H1 (cell line): ENCODE data around the gene RYR3. TPM values are rescaled to one million over a fixed set of nuclear protein-coding genes. Genes with fewer than 3 reads are reported as not detected.

ENCODE experiments used
- CTCF ChIA-PET: fragments of 300-600 bp; sonication (Branson Sonifier 250); formaldehyde crosslinking; loops from one replicate; lab custom pipeline; 2021; ENCODE audit not compliant: partially characterized antibody; lab: Charles Lee
- POLR2A ChIA-PET: fragments of 300-600 bp; sonication (Branson Sonifier 250); formaldehyde crosslinking; loops from one replicate; lab custom pipeline; 2021; ENCODE audit warnings: inconsistent platforms; ENCODE audit not compliant: partially characterized antibody; lab: Charles Lee
- DNase-seq, 2 experiments: peaks; one replicate each; pipeline versions ENCODE4 v3.0.0 to v3.0.0-alpha.2; 2010 to 2022; ENCODE audit warnings: low spot score in 2 of 2, low read depth in 1 of 2, mixed read lengths in 1 of 2
- FAIRE-seq: peaks from 2 replicates; lab custom pipeline; 2011; peaks lifted over from hg19 to GRCh38; lab: Jason Lieb, UNC
- H2AFZ ChIP-seq: 2 replicates; pipeline ENCODE4 v1.8.1; 2012; ENCODE audit warnings: low read length, inconsistent platforms
- H2AK5ac ChIP-seq: 2 replicates; pipeline ENCODE4 v1.6.1; 2013; ENCODE audit warnings: low read depth, low read length
- H2BK120ac ChIP-seq: replicated peaks from 2 replicates; pipeline ENCODE3; 2013; ENCODE audit warnings: low read depth, low read length, inconsistent platforms
- H2BK12ac ChIP-seq: 2 replicates; pipeline ENCODE4 v1.6.1; 2013; ENCODE audit warnings: low read depth, low read length
- H2BK15ac ChIP-seq: 2 replicates; pipeline ENCODE4 v1.6.1; 2013; ENCODE audit warnings: low read length
- H2BK20ac ChIP-seq: 2 replicates; pipeline ENCODE4 v1.6.1; 2013; ENCODE audit warnings: low read length
- H2BK5ac ChIP-seq: 2 replicates; pipeline ENCODE4 v1.6.1; 2013; ENCODE audit warnings: low read depth, low read length
- H3K14ac ChIP-seq: 2 replicates; pipeline ENCODE4 v1.6.1; 2013; ENCODE audit warnings: inconsistent platforms; ENCODE audit not compliant: insufficient read length
- H3K18ac ChIP-seq: 2 replicates; pipeline ENCODE4 v1.6.1; 2013; ENCODE audit warnings: low read length; ENCODE audit errors: extremely low read depth
- H3K23ac ChIP-seq: 2 replicates; pipeline ENCODE4 v1.6.1; 2013; ENCODE audit warnings: inconsistent platforms; ENCODE audit not compliant: insufficient read length
- H3K23me2 ChIP-seq: 2 replicates; pipeline ENCODE4 v1.6.1; 2013; ENCODE audit warnings: low read depth, low read length
- H3K27ac ChIP-seq: 2 replicates; pipeline ENCODE4 v1.6.1; 2011; ENCODE audit warnings: low read depth, low read length, inconsistent platforms
- H3K27me3 ChIP-seq, 4 experiments: replicated peaks in 1 of 4; 1 replicate in 1 of 4; 2 replicates in 3 of 4; pipeline versions ENCODE4 v1.6.1 to v1.8.1; 2011 to 2013; ENCODE audit warnings: low read length in 3 of 4, mild to moderate bottlenecking in 3 of 4, inconsistent platforms in 2 of 4, mixed read lengths in 2 of 4, moderate library complexity in 1 of 4; ENCODE audit not compliant: control insufficient read depth in 3 of 4, insufficient read depth in 3 of 4; ENCODE audit errors: extremely low read depth in 1 of 4
- H3K36me3 ChIP-seq, 4 experiments: 2 replicates each; pipeline versions ENCODE4 v1.6.1 to v1.8.1; 2011 to 2013; ENCODE audit warnings: mild to moderate bottlenecking in 4 of 4, low read length in 3 of 4, moderate library complexity in 2 of 4, control low read depth in 1 of 4, inconsistent platforms in 1 of 4; ENCODE audit not compliant: insufficient read depth in 4 of 4, control insufficient read depth in 2 of 4
- H3K4ac ChIP-seq: replicated peaks from 2 replicates; pipeline ENCODE3; 2013; ENCODE audit warnings: low read length, low read depth, mixed read lengths, inconsistent platforms; ENCODE audit not compliant: insufficient read length
- H3K4me1 ChIP-seq, 4 experiments: replicated peaks in 1 of 4; 1 replicate in 1 of 4; 2 replicates in 3 of 4; pipeline versions ENCODE4 v1.6.1 to v1.8.1; 2011 to 2013; ENCODE audit warnings: low read length in 3 of 4, inconsistent platforms in 2 of 4, mixed read lengths in 1 of 4; ENCODE audit not compliant: insufficient read depth in 4 of 4, control insufficient read depth in 3 of 4
- H3K4me2 ChIP-seq, 2 experiments: 2 replicates each; pipeline versions ENCODE4 v1.6.1 to v1.8.1; 2011 to 2013; ENCODE audit warnings: low read depth in 2 of 2, low read length in 2 of 2, control low read depth in 1 of 2, inconsistent platforms in 1 of 2, mild to moderate bottlenecking in 1 of 2; ENCODE audit not compliant: insufficient read depth in 1 of 2
- H3K4me3 ChIP-seq, 4 experiments: fragments of 200-600, 300-600 bp in 1 of 4; sonication (generic), shearing (Covaris generic), sonication (Bioruptor Twin) in 1 of 4; 2 replicates each; pipeline versions ENCODE4 v1.5.1 to v1.8.1; 2011 to 2016; ENCODE audit warnings: low read length in 4 of 4, low read depth in 3 of 4, control low read depth in 2 of 4, inconsistent platforms in 2 of 4, mild to moderate bottlenecking in 2 of 4, mixed read lengths in 1 of 4, moderate library complexity in 1 of 4; ENCODE audit not compliant: insufficient read depth in 2 of 4; ENCODE audit errors: extremely low read depth in 1 of 4
- H3K56ac ChIP-seq: replicated peaks from 2 replicates; pipeline ENCODE3; 2013; ENCODE audit warnings: low read depth, mild to moderate bottlenecking, mixed read lengths, low read length, inconsistent platforms; ENCODE audit not compliant: insufficient read length
- H3K79me1 ChIP-seq: 2 replicates; pipeline ENCODE4 v1.6.1; 2013; ENCODE audit warnings: low read depth, low read length, control low read depth
- H3K79me2 ChIP-seq, 2 experiments: 2 replicates each; pipeline versions ENCODE4 v1.6.1 to v1.8.1; 2012 to 2013; ENCODE audit warnings: low read length in 2 of 2, mild to moderate bottlenecking in 2 of 2, inconsistent platforms in 1 of 2; ENCODE audit not compliant: insufficient read depth in 2 of 2, control insufficient read depth in 1 of 2
- H3K9ac ChIP-seq, 4 experiments: replicated peaks in 1 of 4; 1 replicate in 1 of 4; 2 replicates in 3 of 4; pipeline versions ENCODE4 v1.6.1 to v1.8.1; 2011 to 2013; ENCODE audit warnings: low read depth in 3 of 4, low read length in 3 of 4, control low read depth in 2 of 4, mild to moderate bottlenecking in 2 of 4, moderate library complexity in 2 of 4, inconsistent platforms in 1 of 4; ENCODE audit errors: extremely low read depth in 1 of 4
- H3K9me3 ChIP-seq, 2 experiments: 2 replicates each; pipeline versions ENCODE4 v1.6.1 to v1.8.1; 2012 to 2013; ENCODE audit warnings: mild to moderate bottlenecking in 2 of 2, moderate library complexity in 2 of 2, control low read depth in 1 of 2, inconsistent platforms in 1 of 2, low read depth in 1 of 2, low read length in 1 of 2, mixed read lengths in 1 of 2; ENCODE audit not compliant: insufficient read depth in 2 of 2
- H4K20me1 ChIP-seq, 2 experiments: replicated peaks in 1 of 2; 2 replicates each; pipeline versions ENCODE3 to v1.8.1; 2011 to 2013; ENCODE audit warnings: inconsistent platforms in 2 of 2, low read length in 2 of 2, mild to moderate bottlenecking in 1 of 2; ENCODE audit not compliant: insufficient read depth in 2 of 2, control insufficient read depth in 1 of 2
- H4K5ac ChIP-seq: 2 replicates; pipeline ENCODE4 v1.6.1; 2013; ENCODE audit warnings: low read length, low read depth, mixed read lengths, inconsistent platforms; ENCODE audit not compliant: insufficient read length
- H4K8ac ChIP-seq: 2 replicates; pipeline ENCODE4 v1.8.0; 2013; ENCODE audit warnings: mild to moderate bottlenecking, moderate library complexity, low read length, inconsistent platforms; ENCODE audit not compliant: insufficient read depth; ENCODE audit errors: extremely low read depth
- H4K91ac ChIP-seq: replicated peaks from 2 replicates; pipeline ENCODE3; 2013; ENCODE audit warnings: low read length, mixed read lengths, inconsistent platforms; ENCODE audit not compliant: insufficient read length
- ASH2L ChIP-seq: fragments of 200-600, 300-600 bp; sonication (generic); IDR thresholded peaks from one replicate; pipeline ENCODE4 v1.7.1; 2017; ENCODE audit warnings: low read length
- BCL11A ChIP-seq, 2 experiments: IDR thresholded peaks; one replicate each; pipeline ENCODE4 v1.6.1; 2011; ENCODE audit warnings: low read depth in 2 of 2, low read length in 2 of 2, mild to moderate bottlenecking in 2 of 2
- CEBPB ChIP-seq: IDR thresholded peaks from 2 replicates; pipeline ENCODE4 v1.6.1; 2012; ENCODE audit warnings: low read depth, low read length
- CHD1 ChIP-seq: IDR thresholded peaks from 2 replicates; pipeline ENCODE4 v1.6.1; 2012; ENCODE audit warnings: low read depth, low read length, improper control_type of control experiment
- CHD2 ChIP-seq: IDR thresholded peaks from 2 replicates; pipeline ENCODE4 v1.6.1; 2012; ENCODE audit warnings: low read length, improper control_type of control experiment
- EZH2 ChIP-seq: fragments of 200-600 bp; sonication (generic); IDR thresholded peaks from 2 replicates; pipeline ENCODE4 v1.7.1; 2012; ENCODE audit warnings: low read depth, mild to moderate bottlenecking, moderate library complexity, low read length, inconsistent platforms; ENCODE audit not compliant: severe bottlenecking
- POLR2A ChIP-seq, 2 experiments: IDR thresholded peaks; 1 replicate in 1 of 2; 2 replicates in 1 of 2; pipeline ENCODE4 v1.6.1; 2011; ENCODE audit warnings: low read depth in 2 of 2, low read length in 2 of 2, mild to moderate bottlenecking in 2 of 2; ENCODE audit errors: control extremely low read depth in 1 of 2
- POU5F1 ChIP-seq: IDR thresholded peaks from 2 replicates; pipeline ENCODE4 v1.6.1; 2011; ENCODE audit warnings: low read depth, mild to moderate bottlenecking, low read length, moderate library complexity
- RXRA ChIP-seq: IDR thresholded peaks from 2 replicates; pipeline ENCODE4 v1.6.1; 2011; ENCODE audit warnings: low read depth, mild to moderate bottlenecking, low read length, moderate library complexity; ENCODE audit not compliant: insufficient read depth
- SIN3A ChIP-seq, 2 experiments: IDR thresholded peaks in 1 of 2; conservative IDR thresholded peaks in 1 of 2; 2 replicates each; pipeline ENCODE4 v1.6.1; 2011 to 2012; ENCODE audit warnings: low read length in 2 of 2, improper control_type of control experiment in 1 of 2, low read depth in 1 of 2, mild to moderate bottlenecking in 1 of 2
- SIX5 ChIP-seq: IDR thresholded peaks from 2 replicates; pipeline ENCODE4 v1.6.1; 2011; ENCODE audit warnings: mild to moderate bottlenecking, low read depth, low read length
- SP1 ChIP-seq: IDR thresholded peaks from 2 replicates; pipeline ENCODE4 v1.6.1; 2011; ENCODE audit warnings: low read depth, low read length
- SP2 ChIP-seq: IDR thresholded peaks from 2 replicates; pipeline ENCODE4 v1.6.1; 2012; ENCODE audit warnings: mild to moderate bottlenecking, low read length, inconsistent platforms
- TBP ChIP-seq: IDR thresholded peaks from 2 replicates; pipeline ENCODE4 v1.6.1; 2011; ENCODE audit warnings: low read depth, low read length, improper control_type of control experiment
- ZNF274 ChIP-seq: IDR thresholded peaks from 2 replicates; pipeline ENCODE4 v1.7.0; 2012; ENCODE audit warnings: low read length, borderline replicate concordance; ENCODE audit errors: extremely low read depth
- WGBS, 2 experiments: shearing (Covaris generic) in 1 of 2; methylation state at CpG; one replicate each; pipeline versions ENCODE4 v1.1.6 to v1.1.7; 2013 to 2015; ENCODE audit warnings: low lambda C conversion rate in 2 of 2, mixed read lengths in 2 of 2, inconsistent platforms in 1 of 2, low coverage in 1 of 2, missing lambda C conversion rate in 1 of 2; ENCODE audit not compliant: insufficient replicate concordance in 2 of 2, insufficient coverage in 1 of 2, insufficient read length in 1 of 2; ENCODE audit errors: extremely low coverage in 1 of 2, missing lambda C conversion rate in 1 of 2; 5-methylcytosine and 5-hydroxymethylcytosine counted together
- polyA plus RNA-seq, 7 experiments: library from polyadenylated mRNA; depleted of rRNA in 3 of 7; stranded (reverse) in 5 of 7; unstranded in 2 of 7; fragments of >200 nt in 5 of 7; fragments of 200-250 nt in 2 of 7; gene quantifications; 1 replicate in 5 of 7; 2 replicates in 1 of 7; 4 replicates in 1 of 7; pipeline versions ENCODE4 v1.2.1 to v1.2.3, GENCODE V29; 2011 to 2013; ENCODE audit warnings: missing spikeins in 2 of 7, mixed read lengths in 2 of 7
- total RNA-seq: library from RNA; stranded (reverse); fragmentation: NEBNext Ultra II Directional; extraction: Animal tissue kit (Norgen Biotek cat#: 25700); gene quantifications from 2 replicates; pipeline ENCODE4 v1.2.1, GENCODE V29; 2021

The RYR3 gene
- total and polyA plus RNA-seq, 2 of the 8 experiments (the other 6 are each of a cell fraction or from before 2014, with no cell fraction given), result 0.33 to 3.4 TPM

DNA sequence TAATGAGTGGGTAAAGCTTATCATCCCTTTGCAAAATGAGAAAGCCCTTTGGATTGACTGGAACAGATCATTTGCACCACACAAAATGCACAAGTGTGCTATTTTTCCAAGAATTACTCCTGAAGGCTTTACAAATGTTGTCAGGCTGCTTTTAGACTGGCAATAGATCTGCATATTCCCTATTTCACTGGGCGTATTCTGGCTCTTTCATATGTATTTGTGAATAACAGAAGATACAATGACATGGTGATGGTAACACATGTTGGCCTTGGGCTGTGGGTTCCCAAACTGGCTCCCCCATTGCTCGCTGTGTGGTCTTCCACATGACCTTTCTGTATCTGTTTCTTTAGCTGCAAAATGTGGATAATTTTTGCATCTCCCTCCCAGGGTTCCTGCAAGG lies 354.2 kb downstream of the RYR3 start:
- POLR2A ChIA-PET, result no interaction called here
- H2BK15ac ChIP-seq, result no peak overlapping the region
- H2BK5ac ChIP-seq, result no peak overlapping the region
- H4K5ac ChIP-seq, result no peak overlapping the region
- H3K79me2 ChIP-seq, result no peaks in the 10 kb centered on the region
- H3K36me3 ChIP-seq, result no peaks in the 10 kb centered on the region
- H3K4ac ChIP-seq, result no peak overlapping the region
- H2BK20ac ChIP-seq, result no peak overlapping the region
- no peaks in the 10 kb centered on the region for H4K20me1 ChIP-seq
- H3K56ac ChIP-seq, result no peak overlapping the region
- H4K91ac ChIP-seq, result no peak overlapping the region
- H3K23ac ChIP-seq, result no peak overlapping the region
- H3K14ac ChIP-seq, result no peak overlapping the region
- no peak overlapping the region for H2AK5ac ChIP-seq
- WGBS, 2 experiments, result 90% methylated on average over 2 of the region's 2 CpGs; no CpG with 5 or more reads in 1 of the 2 experiments
- H4K8ac ChIP-seq, result no peak overlapping the region
- H3K4me1 ChIP-seq, result no peaks in the 10 kb centered on the region
- DNase-seq (no peak), FAIRE-seq (no peak)
- no peaks in the 10 kb centered on the region for H3K9me3 ChIP-seq
- H2BK120ac ChIP-seq, result no peak overlapping the region
- H3K4me2 ChIP-seq, result no peak overlapping the region
- peaks cover 2% of the 10 kb centered on the region; the same call in 1 of the 2 replicates for H3K23me2 ChIP-seq
- H3K79me1 ChIP-seq, result no peaks in the 10 kb centered on the region
- H3K27me3 ChIP-seq, result no peaks in the 10 kb centered on the region
- no peak overlapping the region for H2BK12ac ChIP-seq
- CTCF ChIA-PET, result interaction anchor here (1.1 to 1.5 kb wide), 4 partner anchors 9 to 350 kb away, joined by 3 read pairs; no protein-coding TSS in a partner anchor
- H3K18ac ChIP-seq, result no peak overlapping the region
- no peak overlapping the region for H3K27ac ChIP-seq
- no peak overlapping the region for H3K4me3 ChIP-seq
- no peak overlapping the region for H3K9ac ChIP-seq
- H2AFZ ChIP-seq, result no peak overlapping the region
- no peak for TF ChIP-seq SP1
- TF ChIP-seq SIN3A (conservative IDR thresholded peaks at IDR 0.05 in 1 of 2, IDR thresholded peaks at IDR 0.05 in 1 of 2; ENCODE audit: low read depth in 1 of 2, low read length in 2 of 2), result no peak
- no peak for TF ChIP-seq CEBPB
- TF ChIP-seq ZNF274, result no peak
- TF ChIP-seq RXRA, result no peak
- TF ChIP-seq POLR2A (IDR thresholded peaks at IDR 0.05; ENCODE audit: control extremely low read depth in 1 of 2, low read depth in 2 of 2, low read length in 2 of 2), result no peak
- no peak for TF ChIP-seq EZH2
- TF ChIP-seq CHD1, result no peak
- no peak for TF ChIP-seq TBP
- no peak for TF ChIP-seq ASH2L
- no peak for TF ChIP-seq BCL11A (IDR thresholded peaks at IDR 0.05; ENCODE audit: low read depth in 2 of 2, low read length in 2 of 2)
- no peak for TF ChIP-seq SP2
- no peak for TF ChIP-seq CHD2
- no peak for TF ChIP-seq POU5F1
- no peak for TF ChIP-seq SIX5
